Astrocyte of the cerebellum (primary cell): ENCODE data around the gene AMOTL1.

Source experiments
- DNase-seq: peaks from one replicate; pipeline ENCODE4 v3.0.0-alpha.2; 2011; ENCODE audit warnings: low read depth
- H3K4me3 ChIP-seq: 2 replicates; pipeline ENCODE4 v1.5.1; 2011; ENCODE audit warnings: mild to moderate bottlenecking, low read depth, low read length, moderate library complexity
- CTCF ChIP-seq: IDR thresholded peaks from 2 replicates; pipeline ENCODE4 v1.5.1; 2012; ENCODE audit warnings: low read length, low read depth, moderate library complexity, mild to moderate bottlenecking; ENCODE audit errors: missing control alignments
- in situ Hi-C: cut with HindIII; loops from 2 replicates; pipeline ENCODE4 v1.10.0; 2017; ENCODE audit warnings: low sequenced_read_pairs

Gene AMOTL1

DNA sequence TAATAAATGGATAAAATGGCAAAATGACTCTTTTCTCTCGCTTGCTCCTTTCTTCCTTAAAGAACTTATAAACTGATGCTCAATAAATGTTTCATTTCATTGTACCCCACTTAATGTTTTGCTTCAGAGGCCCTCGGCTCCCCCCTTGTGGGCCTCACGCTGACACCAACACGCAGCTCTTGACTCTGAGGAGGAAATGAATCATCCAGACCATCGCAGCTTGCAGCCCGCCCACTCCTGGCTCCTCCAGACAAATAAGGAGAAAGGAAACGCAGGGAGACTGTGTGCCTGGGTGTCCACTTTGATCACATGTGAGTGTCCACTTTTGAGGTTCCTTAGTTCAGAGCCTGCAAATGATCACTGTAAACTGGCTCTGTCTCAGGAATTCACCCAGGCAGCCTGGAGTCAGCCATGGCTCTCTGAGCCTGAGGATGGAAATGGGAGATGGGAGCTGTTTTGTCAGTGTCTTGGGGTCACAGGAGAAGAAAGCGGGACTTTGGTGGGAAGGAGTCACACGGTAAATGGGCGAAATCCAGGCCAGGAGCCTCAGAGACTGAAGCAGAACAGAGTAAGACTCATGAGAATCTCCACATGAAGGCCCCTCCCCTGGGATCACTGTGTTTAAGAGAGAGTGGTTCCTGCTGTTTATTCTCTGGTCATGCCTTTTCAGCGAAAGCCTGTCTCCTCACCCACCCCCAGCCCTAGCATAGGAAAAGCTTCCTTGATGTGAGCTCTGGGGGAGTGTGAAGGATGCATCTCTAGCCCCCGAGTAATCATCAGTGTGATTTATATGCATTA is 108.7 kb downstream of the AMOTL1 start:
- no peak overlapping the region for H3K4me3 ChIP-seq

GRCh38 chr11:94877443-94878200 is 109.5 kb downstream of the AMOTL1 start:
- no peak overlapping the region for H3K4me3 ChIP-seq
- TF ChIP-seq CTCF, result no peak
- DNase-seq, result no peak
- in situ Hi-C loops, result no loop called here

More for the DNA sequence above, 108.7 kb downstream of the AMOTL1 start:
- DNase-seq, result peak; percentile 90
- TF ChIP-seq CTCF, result peak; percentile 48
- in situ Hi-C loops, result no loop called here

DNA sequence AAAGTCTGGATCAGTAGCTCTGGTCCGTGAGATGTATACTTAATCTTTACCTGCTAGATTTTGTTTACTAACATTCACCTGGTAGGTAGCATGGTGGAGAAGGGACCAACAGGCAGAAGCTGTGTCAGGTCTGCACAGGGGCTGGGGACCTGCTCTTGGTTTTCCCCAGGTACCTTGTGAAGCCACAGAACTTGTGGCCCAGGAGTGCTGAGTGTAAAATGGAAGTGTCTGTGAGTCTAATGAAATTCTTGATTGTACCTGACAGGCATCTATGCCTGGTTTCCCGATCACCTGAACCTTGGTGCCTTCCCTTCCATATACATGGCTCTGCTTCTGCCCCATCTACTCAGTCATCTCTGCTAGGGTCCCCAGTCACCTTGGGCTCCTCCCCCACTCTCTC is 110.8 kb downstream of the AMOTL1 start:
- in situ Hi-C loops, result no loop called here
- TF ChIP-seq CTCF, result no peak
- DNase-seq, result no peak
- H3K4me3 ChIP-seq, result no peak overlapping the region

GRCh38 chr11:94880216-94880615 is 112.1 kb downstream of the AMOTL1 start:
- no peak for DNase-seq
- TF ChIP-seq CTCF, result no peak
- H3K4me3 ChIP-seq, result no peak overlapping the region
- in situ Hi-C loops, result no loop called here

GRCh38 chr11:94882931-94883330 is 114.8 kb downstream of the AMOTL1 start:
- no peak for DNase-seq
- H3K4me3 ChIP-seq, result no peak overlapping the region

GRCh38 chr11:94883878-94884277 is 115.7 kb downstream of the AMOTL1 start:
- TF ChIP-seq CTCF, result no peak
- H3K4me3 ChIP-seq, result no peak overlapping the region
- DNase-seq, result no peak
- in situ Hi-C loops, result no loop called here

More at GRCh38 chr11:94882931-94883330, 114.8 kb downstream of the AMOTL1 start:
- TF ChIP-seq CTCF, result no peak
- in situ Hi-C loops, result no loop called here
